GM18907 (cell line): ENCODE data around the gene AHCYL2.
A peak's percentile ranks its signal among the peaks of the same experiment; 100 is the strongest.
"Not testable (repeated sequence)": the region's sequence is repeated elsewhere in the genome, so short reads cannot be mapped to it uniquely, and the experiment has no call there.

Experiments
- ATAC-seq: cut with Tn5 transposase; IDR thresholded peaks from one replicate; pipeline ENCODE4 v1.9.1; 2021; ENCODE audit warnings: mild to moderate bottlenecking, moderate library complexity; ENCODE audit not compliant: unreplicated experiment

The AHCYL2 gene

GRCh38 chr7:129410238-129410637, 185.4 kb downstream of the AHCYL2 start:
- not testable (repeated sequence) for ATAC-seq

GRCh38 chr7:129412501-129412900, 187.7 kb downstream of the AHCYL2 start:
- no peak for ATAC-seq

- no peak for ATAC-seq
These were observed 192.2 kb downstream of the AHCYL2 start for GRCh38 chr7:129417073-129417472.

- ATAC-seq: no peak
These were observed 197.0 kb downstream of the AHCYL2 start for GRCh38 chr7:129421717-129422250.

GRCh38 chr7:129422727-129423126, 197.9 kb downstream of the AHCYL2 start:
- ATAC-seq: no peak

- no peak for ATAC-seq
These were observed 199.0 kb downstream of the AHCYL2 start for GRCh38 chr7:129423700-129424410.

GRCh38 chr7:129426482-129426881, 201.7 kb downstream of the AHCYL2 start:
- ATAC-seq: no peak

GRCh38 chr7:129427526-129428045, 202.8 kb downstream of the AHCYL2 start:
- no peak for ATAC-seq

- ATAC-seq: no peak
These were observed 207.2 kb downstream of the AHCYL2 start for GRCh38 chr7:129431911-129432643.

GRCh38 chr7:129433847-129434674, 209.2 kb downstream of the AHCYL2 start, which contains the start of gene STRIP2:
Gene STRIP2 (plus strand): TSS chr7:129434432. CDS start chr7:129434473, 41 bp downstream.
- ATAC-seq: peak; percentile 95

GRCh38 chr7:129434675-129435318, 210.0 kb downstream of the AHCYL2 start:
- no peak for ATAC-seq

GRCh38 chr7:129435414-129435829, 210.6 kb downstream of the AHCYL2 start:
- no peak for ATAC-seq

- no peak for ATAC-seq
These were observed 211.6 kb downstream of the AHCYL2 start for GRCh38 chr7:129436335-129436923.

GRCh38 chr7:129437190-129437589, 212.4 kb downstream of the AHCYL2 start:
- ATAC-seq: no peak

- no peak for ATAC-seq
These were observed 213.5 kb downstream of the AHCYL2 start for GRCh38 chr7:129438281-129438838.

GRCh38 chr7:129438839-129439651, 214.2 kb downstream of the AHCYL2 start:
- no peak for ATAC-seq

- no peak for ATAC-seq
These were observed 215.3 kb downstream of the AHCYL2 start for GRCh38 chr7:129439963-129440625.

GRCh38 chr7:129443612-129444011, 218.8 kb downstream of the AHCYL2 start:
- no peak for ATAC-seq
